ENCODE data around the gene BAIAP2. TPM values are rescaled to one million over a fixed set of nuclear protein-coding genes. Genes with fewer than 3 reads are reported as not detected.

BAIAP2 gene
- polyA plus RNA-seq, 1 donor from 2014 or later, result 17.5 TPM

DNA sequence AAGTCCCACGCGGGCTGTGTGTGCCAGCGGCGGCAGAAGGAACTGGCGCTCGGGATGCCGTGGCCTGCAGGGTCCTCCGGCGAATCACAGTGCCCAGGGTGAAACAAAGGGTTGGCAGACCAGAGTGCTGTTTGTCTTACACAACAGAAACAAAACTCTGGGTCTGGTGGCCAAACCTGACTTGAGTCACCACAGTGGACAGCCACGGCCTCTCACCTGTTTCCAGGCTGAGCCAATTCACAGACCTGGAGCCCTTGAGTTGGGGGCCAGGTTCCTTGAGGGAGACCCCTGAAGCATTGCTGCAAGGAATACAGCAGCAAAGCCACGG, 45.4 kb upstream of the BAIAP2 start:
- Histone ChIP-seq H3K9me3 (ENCODE audit: low read length) (no peaks in the 10 kb centered on the region), H4K20me1 (ENCODE audit: insufficient read depth) (no peaks in the 10 kb centered on the region), H2AFZ (ENCODE audit: low read depth, low read length) (no peak overlapping the region), H3K4me2 (ENCODE audit: low read length) (no peak overlapping the region), H3K4me3 (ENCODE audit: low read length) (no peak overlapping the region), H3K27me3 (ENCODE audit: insufficient read depth, low read depth, low read length) (no peaks in the 10 kb centered on the region), H3K9ac (ENCODE audit: low read length) (no peak overlapping the region), H3K79me2 (replicated peaks; ENCODE audit: insufficient read depth, low read length) (no peaks in the 10 kb centered on the region), H3K27ac (ENCODE audit: low read length) (no peak overlapping the region), H3K9me2 (ENCODE audit: insufficient read depth, low read length) (no peaks in the 10 kb centered on the region), H3K36me3 (ENCODE audit: insufficient read depth, low read length) (no peaks in the 10 kb centered on the region), H3F3A (ENCODE audit: insufficient read depth, low read length, poor library complexity, severe bottlenecking) (no peaks in the 10 kb centered on the region)
- TF ChIP-seq EZH2 (IDR thresholded peaks at IDR 0.05; ENCODE audit: borderline replicate concordance, insufficient read depth, low read length, poor library complexity, severe bottlenecking), result no peak
- no peak for TF ChIP-seq CTCF (IDR thresholded peaks at IDR 0.05; ENCODE audit: poor library complexity, severe bottlenecking)
- no peak for TF ChIP-seq TAF1 (IDR thresholded peaks at IDR 0.05; ENCODE audit: low read depth)
- no peak for TF ChIP-seq MXI1 (conservative IDR thresholded peaks at IDR 0.05; ENCODE audit: poor library complexity, severe bottlenecking)

GRCh38 chr17:80990921-80991644, 43.9 kb upstream of the BAIAP2 start:
- peak overlapping the region; percentile 73 for H2AFZ ChIP-seq (ENCODE audit: low read depth, low read length)
- H3K4me3 ChIP-seq (ENCODE audit: low read length), result peak overlapping the region; percentile 82
- H3K27ac ChIP-seq (ENCODE audit: low read length), result no peak overlapping the region
- peak overlapping the region; percentile 73 for H3K9ac ChIP-seq (ENCODE audit: low read length)
- no peaks in the 10 kb centered on the region for H3K27me3 ChIP-seq (ENCODE audit: insufficient read depth, low read depth, low read length)
- H3F3A ChIP-seq (ENCODE audit: insufficient read depth, low read length, poor library complexity, severe bottlenecking), result no peaks in the 10 kb centered on the region
- peak overlapping the region; percentile 45 for H3K4me2 ChIP-seq (ENCODE audit: low read length)
- no peaks in the 10 kb centered on the region for H3K36me3 ChIP-seq (ENCODE audit: insufficient read depth, low read length)
- H3K9me3 ChIP-seq (ENCODE audit: low read length), result no peaks in the 10 kb centered on the region
- TF ChIP-seq SMC3 (conservative IDR thresholded peaks at IDR 0.05; ENCODE audit: poor library complexity), result no peak
- TF ChIP-seq EP300 (conservative IDR thresholded peaks at IDR 0.05; ENCODE audit: poor library complexity, severe bottlenecking), result no peak
- TF ChIP-seq CTCF (IDR thresholded peaks at IDR 0.05; ENCODE audit: poor library complexity, severe bottlenecking), result no peak
- no peak for TF ChIP-seq REST (IDR thresholded peaks at IDR 0.05; ENCODE audit: borderline replicate concordance)
- TF ChIP-seq EZH2 (IDR thresholded peaks at IDR 0.05; ENCODE audit: borderline replicate concordance, insufficient read depth, low read length, poor library complexity, severe bottlenecking), result no peak
- no peak for TF ChIP-seq RAD21 (conservative IDR thresholded peaks at IDR 0.05)
- TF ChIP-seq TAF1 (IDR thresholded peaks at IDR 0.05; ENCODE audit: low read depth), result no peak
- TF ChIP-seq MXI1 (conservative IDR thresholded peaks at IDR 0.05; ENCODE audit: poor library complexity, severe bottlenecking), result no peak
- no peak for TF ChIP-seq POLR2AphosphoS5 (IDR thresholded peaks at IDR 0.05)
- H4K20me1 ChIP-seq (ENCODE audit: insufficient read depth), result no peaks in the 10 kb centered on the region
- H3K79me2 ChIP-seq (replicated peaks; ENCODE audit: insufficient read depth, low read length), result no peaks in the 10 kb centered on the region
- H3K9me2 ChIP-seq (ENCODE audit: insufficient read depth, low read length), result no peaks in the 10 kb centered on the region
